Measurements from ENCODE around the gene GABARAP.

Gene GABARAP

DNA sequence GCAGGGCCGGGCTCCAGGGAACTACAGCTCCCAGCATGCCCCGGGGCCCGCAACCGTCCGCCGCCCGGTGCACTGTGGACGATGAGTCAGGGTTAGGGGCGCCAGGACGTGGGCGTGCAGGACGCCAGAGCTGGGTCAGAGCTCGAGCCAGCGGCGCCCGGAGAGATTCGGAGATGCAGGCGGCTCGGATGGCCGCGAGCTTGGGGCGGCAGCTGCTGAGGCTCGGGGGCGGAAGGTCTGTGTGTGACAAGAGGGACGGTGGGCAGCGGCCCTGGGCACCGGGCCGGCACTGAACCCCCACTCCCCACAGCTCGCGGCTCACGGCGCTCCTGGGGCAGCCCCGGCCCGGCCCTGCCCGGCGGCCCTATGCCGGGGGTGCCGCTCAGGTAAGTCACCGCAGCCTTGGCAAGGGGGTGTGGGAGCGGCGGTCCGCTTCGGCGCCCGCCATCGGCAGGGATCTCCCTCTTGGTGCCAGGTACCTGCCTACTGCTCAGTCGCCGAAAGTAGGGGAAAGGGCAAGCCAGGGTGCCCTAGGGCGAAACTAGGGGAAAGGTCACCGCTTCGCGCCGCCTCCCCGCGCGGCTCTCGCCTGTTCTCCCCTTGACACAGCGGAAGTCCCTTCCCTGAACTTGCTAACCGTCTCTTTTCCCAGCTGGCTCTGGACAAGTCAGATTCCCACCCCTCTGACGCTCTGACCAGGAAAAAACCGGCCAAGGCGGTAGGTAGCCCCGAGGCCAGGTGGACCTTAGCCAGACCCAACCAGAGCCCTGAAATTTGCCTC lies 22.2 kb downstream of the GABARAP start, which contains the start of the genes ACADVL and DLG4:
ACADVL (plus strand) TSS at position 127 of the 781 bp plus-strand sequence; CDS start at position 174, 47 bp downstream.
DLG4 (minus strand) TSS at position 25 of the 781 bp plus-strand sequence.
- Histone ChIP-seq H3K36me3 (peaks cover 13 to 41% (median 28%) of the 10 kb centered on the region in 3 donors), H3K9me3 (no peaks in the 10 kb centered on the region), H3K27me3 (peaks cover 0 to 13% of the 10 kb centered on the region in 2 donors), H3K4me3 (peak within 1 kb of the TSS; percentile 75 to 99), H3K27ac (peak within 1 kb of the TSS; percentile 92 to 98), H3K4me1 (peaks cover 0 to 60% (median 44%) of the 10 kb centered on the region in 4 donors)
- peak; percentile 94 to 95 for DNase-seq
- TF ChIP-seq CTCF (IDR thresholded peaks at IDR 0.05) = no peak
- intact Hi-C loops (cut with DNase I; ENCODE audit: low total_unique reads) = no loop called here

DNA sequence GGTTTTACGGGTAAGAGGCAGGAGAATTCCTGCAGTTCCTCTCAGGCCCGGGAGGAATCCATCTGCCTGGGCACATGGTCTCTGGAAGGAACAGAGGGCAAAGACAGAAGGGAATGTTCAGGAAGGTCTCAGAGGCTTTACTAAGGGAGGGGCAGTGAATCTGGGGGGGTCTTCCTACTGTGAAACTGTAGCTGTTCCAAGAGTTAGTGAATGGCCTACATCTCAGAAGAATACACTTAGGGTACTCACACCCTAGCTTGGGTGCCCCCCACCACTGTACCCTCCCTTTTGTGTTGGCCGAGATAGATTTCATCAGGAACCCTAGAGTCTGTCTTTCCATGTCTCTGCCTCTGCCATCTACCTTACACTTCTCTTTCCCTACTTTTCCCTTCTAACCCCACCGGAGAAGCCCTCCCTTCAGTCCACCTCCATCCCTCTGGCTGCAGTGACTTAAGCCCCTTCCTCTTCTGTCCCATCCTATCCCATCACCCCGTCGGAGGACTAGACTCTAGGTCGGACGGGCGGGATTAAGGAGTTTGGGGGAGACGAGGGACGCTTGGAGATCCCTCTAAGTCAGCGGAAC lies 22.9 kb downstream of the GABARAP start:
- Histone ChIP-seq H3K4me1 (peaks cover 0 to 66% (median 50%) of the 10 kb centered on the region in 4 donors), H3K36me3 (peaks cover 9 to 34% (median 21%) of the 10 kb centered on the region in 3 donors), H3K27me3 (peaks cover 0 to 13% of the 10 kb centered on the region in 2 donors), H3K9me3 (no peaks in the 10 kb centered on the region), H3K4me3 (peak overlapping the region; percentile 75 to 99), H3K27ac (peak overlapping the region; percentile 92 to 98)
- DNase-seq = no peak
- intact Hi-C loops (cut with DNase I; ENCODE audit: low total_unique reads) = no loop called here
- no peak for TF ChIP-seq CTCF (IDR thresholded peaks at IDR 0.05)

GRCh38 chr17:7218758-7219157 lies 23.5 kb downstream of the GABARAP start:
- Histone ChIP-seq H3K9me3 (no peaks in the 10 kb centered on the region), H3K27me3 (peaks cover 0 to 13% of the 10 kb centered on the region in 2 donors), H3K4me1 (peaks cover 0 to 71% (median 54%) of the 10 kb centered on the region in 4 donors), H3K36me3 (peaks cover 3 to 29% (median 15%) of the 10 kb centered on the region in 3 donors), H3K27ac (peak overlapping the region in 1 of 2 donors; percentile 92), H3K4me3 (no peak overlapping the region)
- no peak for TF ChIP-seq CTCF (IDR thresholded peaks at IDR 0.05)
- intact Hi-C loops (cut with DNase I; ENCODE audit: low total_unique reads) = no loop called here
- DNase-seq = no peak

DNA sequence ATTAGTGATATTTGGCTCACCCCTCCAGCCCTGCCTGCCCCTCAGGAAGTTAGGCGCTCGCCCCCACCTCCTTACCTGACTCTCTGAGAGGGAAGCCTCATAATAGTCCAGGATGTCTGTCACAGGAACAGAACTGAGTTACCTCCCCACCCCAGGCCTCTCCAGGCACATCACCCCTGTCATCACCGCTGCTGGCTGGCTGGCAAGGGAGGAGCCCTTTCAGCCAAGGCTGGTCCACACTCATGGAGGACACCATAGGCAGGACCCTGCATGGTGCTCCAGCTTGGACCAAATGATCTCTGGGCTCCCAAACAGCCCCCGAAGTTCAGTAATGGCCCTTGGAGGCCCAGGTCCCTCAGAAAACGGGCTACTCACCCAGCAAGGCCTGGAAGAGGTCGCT lies 24.1 kb downstream of the GABARAP start:
- Histone ChIP-seq H3K4me3 (peak overlapping the region in 1 of 2 donors; percentile 49), H3K4me1 (peaks cover 0 to 73% (median 56%) of the 10 kb centered on the region in 4 donors), H3K9me3 (no peaks in the 10 kb centered on the region), H3K27me3 (peaks cover 0 to 13% of the 10 kb centered on the region in 2 donors), H3K36me3 (peaks cover 0 to 23% (median 9%) of the 10 kb centered on the region in 3 donors), H3K27ac (peak overlapping the region; percentile 61 to 69)
- intact Hi-C loops (cut with DNase I; ENCODE audit: low total_unique reads) = no loop called here
- TF ChIP-seq CTCF (IDR thresholded peaks at IDR 0.05) = no peak
- DNase-seq = no peak

GRCh38 chr17:7217113-7217987 lies 24.9 kb downstream of the GABARAP start:
- DNase-seq = no peak

More at GRCh38 chr17:7217113-7217987, 24.9 kb downstream of the GABARAP start:
- Histone ChIP-seq H3K27ac (peak overlapping the region; percentile 61 to 69), H3K4me1 (peaks cover 0 to 73% (median 55%) of the 10 kb centered on the region in 4 donors), H3K4me3 (peak overlapping the region; percentile 44 to 49), H3K27me3 (peaks cover 0 to 14% of the 10 kb centered on the region in 2 donors), H3K9me3 (no peaks in the 10 kb centered on the region), H3K36me3 (peaks cover 0 to 14% (median 1%) of the 10 kb centered on the region in 3 donors)
- TF ChIP-seq CTCF (IDR thresholded peaks at IDR 0.05) = no peak
- intact Hi-C loops (cut with DNase I; ENCODE audit: low total_unique reads) = no loop called here

Data from tibial artery (tissue), 4 donors.